Endothelial cell of umbilical vein (primary cell): ENCODE measurements around the gene BIRC6. TPM values are rescaled to one million over a fixed set of nuclear protein-coding genes. Genes with fewer than 3 reads are reported as not detected.
"Not testable (repeated sequence)": the region's sequence is repeated elsewhere in the genome, so short reads cannot be mapped to it uniquely, and the experiment has no call there.

Experiments
- BruUV-seq: library from RNA; stranded (reverse); fragments of 400-500 nt; replicated peaks from 2 replicates; lab custom pipeline; 2021; lab: Mats Ljungman, UMichigan
- CTCF ChIA-PET: fragments of 300-600, 350-600 bp; sonication (Branson Sonifier 250); formaldehyde crosslinking; loops from one replicate; lab custom pipeline; 2021; ENCODE audit warnings: antibody characterized with exemption, inconsistent platforms; lab: Charles Lee
- POLR2A ChIA-PET: fragments of 300-600, 350-600 bp; sonication (Branson Sonifier 250); formaldehyde crosslinking; loops from one replicate; lab custom pipeline; 2021; ENCODE audit warnings: antibody characterized with exemption, inconsistent platforms; lab: Charles Lee
- DNase-seq: peaks from one replicate; pipeline ENCODE4 v3.0.0-alpha.2; 2011; ENCODE audit warnings: low read depth, low spot score
- FAIRE-seq: peaks from 2 replicates; lab custom pipeline; 2011; peaks lifted over from hg19 to GRCh38; lab: Jason Lieb, UNC
- H2AFZ ChIP-seq: 2 replicates; pipeline ENCODE4 v1.6.0; 2012; ENCODE audit warnings: low read depth, low read length, control low read depth, inconsistent platforms
- H3K27ac ChIP-seq: 2 replicates; pipeline ENCODE4 v1.5.1; 2011; ENCODE audit warnings: low read depth, mild to moderate bottlenecking, control low read depth, low read length, moderate library complexity; ENCODE audit not compliant: insufficient read depth
- H3K27me3 ChIP-seq, 2 experiments: 2 replicates each; pipeline versions ENCODE4 v1.6.0 to v1.6.1; 2011; ENCODE audit warnings: low read length in 2 of 2, mixed read lengths in 1 of 2; ENCODE audit not compliant: control insufficient read depth in 2 of 2, insufficient read depth in 2 of 2
- H3K36me3 ChIP-seq, 2 experiments: 2 replicates in 1 of 2; 3 replicates in 1 of 2; pipeline ENCODE4 v1.5.1; 2011; ENCODE audit warnings: low read length in 2 of 2, mild to moderate bottlenecking in 1 of 2, moderate library complexity in 1 of 2; ENCODE audit not compliant: control insufficient read depth in 2 of 2, insufficient read depth in 2 of 2; ENCODE audit errors: extremely low read depth in 1 of 2
- H3K4me1 ChIP-seq: 3 replicates; pipeline ENCODE4 v1.5.1; 2011; ENCODE audit warnings: mild to moderate bottlenecking, low read length; ENCODE audit not compliant: control insufficient read depth, insufficient read depth; ENCODE audit errors: extremely low read depth
- H3K4me2 ChIP-seq: 2 replicates; pipeline ENCODE4 v1.6.1; 2011; ENCODE audit warnings: low read length, control low read depth, mixed read lengths; ENCODE audit not compliant: insufficient read depth
- H3K4me3 ChIP-seq, 3 experiments: fragments of 200-600 bp in 1 of 3; sonication (generic), shearing (Covaris generic) in 1 of 3; replicated peaks in 1 of 3; 2 replicates each; pipeline ENCODE4 v1.5.1; 2011 to 2016; ENCODE audit warnings: control low read depth in 3 of 3, low read length in 3 of 3, mild to moderate bottlenecking in 2 of 3, inconsistent platforms in 1 of 3, low read depth in 1 of 3, moderate library complexity in 1 of 3; ENCODE audit not compliant: insufficient read depth in 1 of 3
- H3K79me2 ChIP-seq: 2 replicates; pipeline ENCODE4 v1.6.0; 2012; ENCODE audit warnings: low read length, inconsistent platforms; ENCODE audit not compliant: control insufficient read depth, insufficient read depth
- H3K9ac ChIP-seq: replicated peaks from 2 replicates; pipeline ENCODE3; 2011; ENCODE audit warnings: low read length, control low read depth; ENCODE audit not compliant: insufficient read depth; ENCODE audit errors: extremely low read depth
- H3K9me1 ChIP-seq: replicated peaks from 3 replicates; pipeline ENCODE4 v1.6.0; 2011; ENCODE audit warnings: mild to moderate bottlenecking, low read length; ENCODE audit not compliant: control insufficient read depth, insufficient read depth; ENCODE audit errors: extremely low read depth
- H3K9me3 ChIP-seq: replicated peaks from 2 replicates; pipeline ENCODE4 v1.5.1; 2012; ENCODE audit warnings: low read length, inconsistent platforms; ENCODE audit not compliant: control insufficient read depth, insufficient read depth
- H4K20me1 ChIP-seq: replicated peaks from 2 replicates; pipeline ENCODE3; 2011; ENCODE audit warnings: mild to moderate bottlenecking, low read length; ENCODE audit not compliant: control insufficient read depth, insufficient read depth; ENCODE audit errors: extremely low read depth
- EZH2 ChIP-seq: IDR thresholded peaks from 2 replicates; pipeline ENCODE4 v1.6.1; 2012; ENCODE audit warnings: borderline replicate concordance, low read depth, mild to moderate bottlenecking, moderate library complexity, low read length, inconsistent platforms; ENCODE audit not compliant: severe bottlenecking
- FOS ChIP-seq: IDR thresholded peaks from 2 replicates; pipeline ENCODE4 v1.6.1; 2011; ENCODE audit warnings: mild to moderate bottlenecking, low read length, moderate library complexity, borderline replicate concordance; ENCODE audit not compliant: insufficient read depth
- GATA2 ChIP-seq: IDR thresholded peaks from 2 replicates; pipeline ENCODE4 v1.7.0; 2011; ENCODE audit warnings: low read depth, mild to moderate bottlenecking, moderate library complexity, mixed read lengths, low read length; ENCODE audit not compliant: insufficient read length, insufficient read depth
- JUN ChIP-seq: IDR thresholded peaks from 2 replicates; pipeline ENCODE4 v1.6.1; 2011; ENCODE audit warnings: borderline replicate concordance, low read depth; ENCODE audit not compliant: insufficient read length, insufficient read depth
- MYC ChIP-seq: IDR thresholded peaks from one replicate; pipeline ENCODE4 v1.6.1; 2011; ENCODE audit warnings: mild to moderate bottlenecking, low read depth, low read length
- POLR2A ChIP-seq: IDR thresholded peaks from 2 replicates; pipeline ENCODE4 v1.6.1; 2012; ENCODE audit warnings: low read depth, mild to moderate bottlenecking, control low read depth, low read length
- POLR2AphosphoS5 ChIP-seq: IDR thresholded peaks from 2 replicates; pipeline ENCODE4 v1.6.1; 2012; ENCODE audit warnings: low read depth, mild to moderate bottlenecking, control low read depth, low read length, moderate library complexity; ENCODE audit not compliant: insufficient read depth
- dilution Hi-C: fragments of 300-500 bp; cut with MboI; formaldehyde crosslinking; loops from one replicate; pipeline ENCODE4 v1.15.0; 2019; ENCODE audit warnings: low sequenced_read_pairs; ENCODE audit not compliant: extremely low pct_ligation_motif_present
- intact Hi-C: fragments of 100-400 bp; cut with micrococcal nuclease; formaldehyde crosslinking; loops from one replicate; pipeline ENCODE4 v1.10.0; 2022
- polyA plus RNA-seq, 4 experiments: library from polyadenylated mRNA; depleted of rRNA in 3 of 4; stranded (reverse) in 3 of 4; unstranded in 1 of 4; fragments of >200 nt; gene quantifications; 2 replicates each; pipeline versions ENCODE4 v1.2.1 to v1.2.3, GENCODE V29; 2011 to 2012; ENCODE audit warnings: missing spikeins in 1 of 4
- total RNA-seq: library from RNA; stranded (reverse); gene quantifications from 2 replicates; pipeline ENCODE4 v1.2.3, GENCODE V29; 2021
- TF ChIP-seq, protein P1 (sequence below), 2 donors: IDR thresholded peaks; 1 replicate in 1 of 2; 2 replicates in 1 of 2; pipeline ENCODE4 v1.5.1; 2011; ENCODE audit warnings: low read length in 2 of 2, mild to moderate bottlenecking in 2 of 2, moderate library complexity in 2 of 2, control low read depth in 1 of 2, inconsistent platforms in 1 of 2, low read depth in 1 of 2; ENCODE audit not compliant: insufficient read depth in 1 of 2; ENCODE audit errors: extremely low read depth in 1 of 2
- TF ChIP-seq, protein P2 (sequence below): IDR thresholded peaks from 2 replicates; pipeline ENCODE4 v1.6.1; 2011; ENCODE audit not compliant: insufficient read depth, insufficient read length

Gene BIRC6
- total and polyA plus RNA-seq, 2 donors (not counting 3 experiments of a cell fraction or from before 2014, with no cell fraction given), result 34.2 to 83.1 TPM

DNA sequence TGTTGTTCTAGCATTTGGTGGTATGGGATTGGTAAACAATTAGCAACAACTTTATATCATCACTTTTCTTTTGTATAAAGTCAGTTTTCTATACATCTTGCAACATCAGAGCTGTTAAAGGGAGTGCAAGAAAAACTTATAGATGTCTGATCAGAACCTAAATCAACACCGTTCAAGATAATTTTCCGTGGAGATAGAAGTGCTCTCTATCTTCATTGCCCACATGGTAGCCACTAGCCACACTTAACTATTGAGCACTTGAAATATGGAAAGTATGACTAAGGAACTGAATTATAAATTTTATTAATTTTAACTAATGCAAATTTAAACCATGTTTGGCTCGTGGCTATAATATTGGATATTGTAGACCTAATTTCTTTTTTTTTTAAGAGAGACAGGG, 276.2 kb downstream of the BIRC6 start:
- TF ChIP-seq, protein P1, sequence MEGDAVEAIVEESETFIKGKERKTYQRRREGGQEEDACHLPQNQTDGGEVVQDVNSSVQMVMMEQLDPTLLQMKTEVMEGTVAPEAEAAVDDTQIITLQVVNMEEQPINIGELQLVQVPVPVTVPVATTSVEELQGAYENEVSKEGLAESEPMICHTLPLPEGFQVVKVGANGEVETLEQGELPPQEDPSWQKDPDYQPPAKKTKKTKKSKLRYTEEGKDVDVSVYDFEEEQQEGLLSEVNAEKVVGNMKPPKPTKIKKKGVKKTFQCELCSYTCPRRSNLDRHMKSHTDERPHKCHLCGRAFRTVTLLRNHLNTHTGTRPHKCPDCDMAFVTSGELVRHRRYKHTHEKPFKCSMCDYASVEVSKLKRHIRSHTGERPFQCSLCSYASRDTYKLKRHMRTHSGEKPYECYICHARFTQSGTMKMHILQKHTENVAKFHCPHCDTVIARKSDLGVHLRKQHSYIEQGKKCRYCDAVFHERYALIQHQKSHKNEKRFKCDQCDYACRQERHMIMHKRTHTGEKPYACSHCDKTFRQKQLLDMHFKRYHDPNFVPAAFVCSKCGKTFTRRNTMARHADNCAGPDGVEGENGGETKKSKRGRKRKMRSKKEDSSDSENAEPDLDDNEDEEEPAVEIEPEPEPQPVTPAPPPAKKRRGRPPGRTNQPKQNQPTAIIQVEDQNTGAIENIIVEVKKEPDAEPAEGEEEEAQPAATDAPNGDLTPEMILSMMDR (IDR thresholded peaks at IDR 0.05; ENCODE audit: extremely low read depth in 1 of 2, insufficient read depth in 1 of 2, low read depth in 1 of 2, low read length in 2 of 2), result no peak
- TF ChIP-seq GATA2 (no peak), MYC (no peak), POLR2AphosphoS5 (no peak), EZH2 (no peak), JUN (no peak), POLR2A (no peak), FOS (no peak)
- TF ChIP-seq, protein P2, sequence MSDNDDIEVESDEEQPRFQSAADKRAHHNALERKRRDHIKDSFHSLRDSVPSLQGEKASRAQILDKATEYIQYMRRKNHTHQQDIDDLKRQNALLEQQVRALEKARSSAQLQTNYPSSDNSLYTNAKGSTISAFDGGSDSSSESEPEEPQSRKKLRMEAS, result no peak
- ChIA-PET CTCF (no interaction called here), POLR2A (no interaction called here)
- Histone ChIP-seq H3K4me3 (no peak overlapping the region), H4K20me1 (no peaks in the 10 kb centered on the region), H3K4me2 (no peak overlapping the region), H3K9me1 (no peaks in the 10 kb centered on the region), H3K27ac (no peak overlapping the region), H3K79me2 (peaks cover 12% of the 10 kb centered on the region), H3K27me3 (no peaks in the 10 kb centered on the region), H3K9ac (no peak overlapping the region), H3K36me3 (peaks cover 4 to 6% of the 10 kb centered on the region in 2 experiments), H2AFZ (no peak overlapping the region), H3K9me3 (no peaks in the 10 kb centered on the region), H3K4me1 (no peaks in the 10 kb centered on the region)
- FAIRE-seq (no peak), DNase-seq (no peak)
- dilution Hi-C loops (no loop called here), intact Hi-C loops (no loop called here)
- BruUV-seq, result no TSS peak

DNA sequence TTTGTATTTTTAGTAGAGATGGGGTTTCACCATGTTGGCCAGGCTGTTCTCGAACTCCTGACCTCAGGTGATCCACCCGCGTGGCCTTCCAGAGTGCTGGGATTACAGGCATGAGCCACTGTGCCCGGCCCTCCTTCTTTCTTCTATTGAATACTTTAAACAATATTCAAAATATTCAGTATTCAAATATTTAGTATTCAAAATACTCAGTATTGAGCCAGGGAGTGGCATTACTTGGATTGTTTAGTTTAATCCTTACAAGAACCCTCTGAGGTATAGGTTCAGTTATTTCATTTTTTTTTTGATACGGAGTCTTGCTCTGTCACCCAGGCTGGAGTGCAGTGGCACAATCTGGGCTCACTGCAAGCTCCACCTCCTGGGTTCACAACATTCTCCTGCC, 281.7 kb downstream of the BIRC6 start:
- intact Hi-C loops, H3K4me1 ChIP-seq, POLR2A ChIA-PET, dilution Hi-C loops, H3K27ac ChIP-seq, H3K4me2 ChIP-seq, BruUV-seq, H3K79me2 ChIP-seq, DNase-seq, FAIRE-seq, H3K36me3 ChIP-seq, H3K4me3 ChIP-seq, H3K9me3 ChIP-seq, H2AFZ ChIP-seq, H3K27me3 ChIP-seq, H4K20me1 ChIP-seq, H3K9me1 ChIP-seq, H3K9ac ChIP-seq: not testable (repeated sequence)
- CTCF ChIA-PET, result interaction anchor here (1.5 kb wide), 1 partner anchor 10 kb away, joined by 5 read pairs; no protein-coding TSS in a partner anchor
